ENCODE measurements around the gene MICALL1. TPM values are rescaled to one million over a fixed set of nuclear protein-coding genes. Genes with fewer than 3 reads are reported as not detected.

Gene MICALL1
- total RNA-seq, 1 donor from 2014 or later: 11.0 TPM

DNA sequence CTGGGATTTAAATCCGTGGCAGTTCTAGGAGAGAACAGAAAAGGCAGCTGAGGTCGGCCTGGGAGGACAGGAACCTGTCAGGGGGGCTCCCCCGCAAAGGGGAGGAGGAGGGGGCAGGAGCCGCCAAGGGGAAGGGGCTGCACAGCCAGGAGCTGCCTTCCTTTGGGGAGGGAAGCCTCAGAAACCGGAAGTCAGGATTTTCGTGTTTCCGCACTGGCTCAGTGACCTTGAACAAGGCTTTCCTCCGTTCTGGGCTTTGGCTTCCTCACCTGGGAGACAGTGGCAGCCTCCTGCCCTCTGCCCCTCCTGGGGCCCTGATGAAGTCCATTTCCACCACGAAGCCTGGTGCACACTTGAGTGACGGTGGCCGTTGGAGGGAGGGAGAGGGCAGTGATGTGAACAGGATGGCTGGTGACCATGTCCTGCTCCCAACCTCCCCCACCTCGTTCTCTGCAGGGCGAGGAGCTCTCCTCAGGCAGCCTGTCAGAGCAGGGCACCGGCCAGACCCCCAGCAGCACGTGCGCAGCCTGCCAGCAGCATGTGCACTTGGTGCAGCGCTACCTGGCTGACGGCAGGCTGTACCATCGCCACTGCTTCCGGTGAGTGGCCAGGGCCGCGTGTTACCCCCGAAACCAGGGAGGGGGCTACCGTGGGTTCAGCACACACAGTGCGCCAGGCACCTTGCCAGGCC lies 12.6 kb downstream of the MICALL1 start:
- Histone ChIP-seq H3K27me3 (ENCODE audit: control insufficient read depth in 3 of 3, insufficient read depth in 3 of 3, low read length in 3 of 3) (no peaks in the 10 kb centered on the region), H3K27ac (ENCODE audit: low read depth, low read length) (no peak overlapping the region), H3K9ac (ENCODE audit: low read depth in 1 of 3, low read length in 3 of 3) (no peak overlapping the region), H3K9me3 (ENCODE audit: control insufficient read depth in 3 of 3, low read length in 3 of 3) (no peaks in the 10 kb centered on the region), H3K4me1 (ENCODE audit: control insufficient read depth in 3 of 3, insufficient read depth in 3 of 3, low read length in 3 of 3) (peaks cover 0 to 12% (median 0%) of the 10 kb centered on the region in 3 donors), H3K36me3 (ENCODE audit: control insufficient read depth in 3 of 3, insufficient read depth in 3 of 3, low read length in 3 of 3) (peaks cover 17 to 32% (median 21%) of the 10 kb centered on the region in 3 donors), H3K4me3 (ENCODE audit: low read length in 3 of 3) (no peak overlapping the region)

DNA sequence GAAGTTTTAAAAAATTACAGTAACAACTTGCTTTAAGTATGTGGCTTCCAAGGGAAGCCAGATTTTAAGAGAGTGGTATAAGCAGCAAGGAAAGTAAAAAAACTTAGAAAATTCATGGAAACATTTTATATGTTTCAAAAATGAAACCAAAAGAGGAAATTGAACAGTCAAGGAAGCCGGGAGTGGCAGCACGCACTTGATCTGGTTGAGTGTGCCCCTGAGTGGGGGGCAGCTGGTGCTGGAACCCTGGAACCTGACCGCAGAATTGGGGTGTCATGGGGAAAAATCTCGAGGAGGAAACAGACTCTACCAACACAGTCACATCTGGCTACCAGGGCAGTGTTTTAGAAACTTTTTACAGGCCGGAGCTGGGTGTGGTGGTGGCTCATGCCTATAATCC lies 14.0 kb downstream of the MICALL1 start:
- Histone ChIP-seq H3K9me3 (ENCODE audit: control insufficient read depth in 3 of 3, low read length in 3 of 3) (no peaks in the 10 kb centered on the region), H3K27ac (ENCODE audit: low read depth, low read length) (no peak overlapping the region), H3K27me3 (ENCODE audit: control insufficient read depth in 3 of 3, insufficient read depth in 3 of 3, low read length in 3 of 3) (no peaks in the 10 kb centered on the region), H3K36me3 (ENCODE audit: control insufficient read depth in 3 of 3, insufficient read depth in 3 of 3, low read length in 3 of 3) (peaks cover 21 to 36% (median 24%) of the 10 kb centered on the region in 3 donors), H3K4me1 (ENCODE audit: control insufficient read depth in 3 of 3, insufficient read depth in 3 of 3, low read length in 3 of 3) (peaks cover 0 to 12% (median 0%) of the 10 kb centered on the region in 3 donors), H3K9ac (ENCODE audit: low read depth in 1 of 3, low read length in 3 of 3) (no peak overlapping the region), H3K4me3 (ENCODE audit: low read length in 3 of 3) (no peak overlapping the region)

DNA sequence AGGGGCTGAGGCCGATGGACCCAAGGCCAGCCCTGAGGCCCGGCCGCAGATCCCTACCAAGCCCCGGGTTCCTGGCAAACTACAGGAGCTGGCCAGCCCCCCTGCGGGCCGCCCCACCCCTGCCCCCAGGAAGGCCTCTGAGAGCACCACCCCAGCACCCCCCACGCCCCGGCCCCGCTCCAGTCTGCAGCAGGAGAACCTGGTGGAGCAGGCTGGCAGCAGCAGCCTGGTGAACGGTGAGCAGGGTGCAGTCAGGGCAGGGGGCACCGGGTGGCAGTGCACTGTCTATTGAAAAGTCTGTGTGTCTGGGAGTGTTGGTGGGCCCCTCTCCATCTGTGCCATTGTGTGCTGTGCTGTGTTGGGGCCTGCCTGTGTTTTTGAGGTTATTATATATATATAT lies 16.1 kb downstream of the MICALL1 start:
- no peaks in the 10 kb centered on the region for H3K9me3 ChIP-seq (ENCODE audit: control insufficient read depth in 3 of 3, low read length in 3 of 3)
- peaks cover 0 to 12% (median 0%) of the 10 kb centered on the region in 3 donors for H3K4me1 ChIP-seq (ENCODE audit: control insufficient read depth in 3 of 3, insufficient read depth in 3 of 3, low read length in 3 of 3)
- H3K9ac ChIP-seq (ENCODE audit: low read depth in 1 of 3, low read length in 3 of 3): no peak overlapping the region
- H3K36me3 ChIP-seq (ENCODE audit: control insufficient read depth in 3 of 3, insufficient read depth in 3 of 3, low read length in 3 of 3): peaks cover 25 to 47% (median 36%) of the 10 kb centered on the region in 3 donors
- H3K27ac ChIP-seq (ENCODE audit: low read depth, low read length): no peak overlapping the region
- no peaks in the 10 kb centered on the region for H3K27me3 ChIP-seq (ENCODE audit: control insufficient read depth in 3 of 3, insufficient read depth in 3 of 3, low read length in 3 of 3)
- no peak overlapping the region for H3K4me3 ChIP-seq (ENCODE audit: low read length in 3 of 3)

DNA sequence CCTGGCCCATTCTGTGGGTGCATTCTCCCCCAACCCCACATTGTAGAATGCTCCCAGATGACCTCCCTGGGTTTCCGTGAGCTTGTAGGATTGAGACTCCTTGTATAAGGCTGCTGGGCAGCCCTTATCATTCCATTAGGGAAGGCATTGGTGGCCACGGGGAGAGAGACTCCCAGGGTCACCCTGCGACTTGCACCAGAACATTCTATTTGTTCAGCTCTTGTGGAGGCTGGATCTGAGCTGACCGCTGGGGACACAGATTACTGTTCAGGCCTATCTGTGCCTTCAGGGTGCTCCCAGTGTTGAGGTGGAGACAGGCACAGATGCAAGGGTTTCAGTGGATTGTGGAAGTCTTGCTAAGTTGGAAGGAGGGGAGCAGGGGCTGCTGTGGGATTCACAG lies 17.8 kb downstream of the MICALL1 start:
- Histone ChIP-seq H3K9me3 (ENCODE audit: control insufficient read depth in 3 of 3, low read length in 3 of 3) (no peaks in the 10 kb centered on the region), H3K36me3 (ENCODE audit: control insufficient read depth in 3 of 3, insufficient read depth in 3 of 3, low read length in 3 of 3) (peaks cover 21 to 37% (median 34%) of the 10 kb centered on the region in 3 donors), H3K27ac (ENCODE audit: low read depth, low read length) (no peak overlapping the region), H3K27me3 (ENCODE audit: control insufficient read depth in 3 of 3, insufficient read depth in 3 of 3, low read length in 3 of 3) (no peaks in the 10 kb centered on the region), H3K4me1 (ENCODE audit: control insufficient read depth in 3 of 3, insufficient read depth in 3 of 3, low read length in 3 of 3) (peaks cover 0 to 3% (median 0%) of the 10 kb centered on the region in 3 donors), H3K4me3 (ENCODE audit: low read length in 3 of 3) (no peak overlapping the region), H3K9ac (ENCODE audit: low read depth in 1 of 3, low read length in 3 of 3) (no peak overlapping the region)

DNA sequence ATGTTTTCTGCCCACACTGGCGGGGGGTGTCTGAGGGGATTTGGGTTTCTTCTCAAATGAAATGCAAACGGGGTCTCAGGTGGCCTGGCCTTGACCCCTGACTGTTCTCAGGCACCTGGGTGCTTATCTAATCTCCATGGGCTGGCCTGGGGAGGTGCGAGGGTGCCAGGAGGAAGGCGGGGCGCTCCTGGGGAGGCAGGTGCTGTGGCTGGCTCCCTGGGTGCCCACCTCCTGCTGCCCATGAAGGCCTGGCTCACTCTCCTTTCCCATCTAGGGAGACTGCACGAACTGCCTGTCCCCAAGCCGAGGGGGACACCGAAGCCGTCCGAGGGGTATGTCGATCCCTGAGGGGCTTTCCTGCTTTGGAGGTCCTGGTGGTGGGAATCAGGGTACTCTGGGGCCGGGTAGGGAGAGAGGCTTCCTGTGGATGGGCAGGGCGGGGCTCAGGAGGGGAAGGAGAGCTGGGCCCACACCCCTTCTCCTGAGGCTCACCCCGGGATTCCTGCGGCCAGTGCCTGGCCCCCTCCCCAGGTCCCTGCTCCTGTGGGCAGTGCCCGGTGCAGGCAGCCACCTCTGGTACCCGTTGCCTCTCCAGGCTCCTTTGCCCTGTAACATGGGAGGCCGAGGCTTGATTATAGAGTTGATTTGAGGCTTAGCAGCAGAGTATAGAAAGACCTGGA lies 18.4 kb downstream of the MICALL1 start:
- no peak overlapping the region for H3K27ac ChIP-seq (ENCODE audit: low read depth, low read length)
- no peak overlapping the region for H3K9ac ChIP-seq (ENCODE audit: low read depth in 1 of 3, low read length in 3 of 3)
- H3K9me3 ChIP-seq (ENCODE audit: control insufficient read depth in 3 of 3, low read length in 3 of 3): no peaks in the 10 kb centered on the region
- no peaks in the 10 kb centered on the region for H3K4me1 ChIP-seq (ENCODE audit: control insufficient read depth in 3 of 3, insufficient read depth in 3 of 3, low read length in 3 of 3)
- H3K4me3 ChIP-seq (ENCODE audit: low read length in 3 of 3): no peak overlapping the region
- H3K36me3 ChIP-seq (ENCODE audit: control insufficient read depth in 3 of 3, insufficient read depth in 3 of 3, low read length in 3 of 3): peaks cover 22 to 39% (median 38%) of the 10 kb centered on the region in 3 donors
- no peaks in the 10 kb centered on the region for H3K27me3 ChIP-seq (ENCODE audit: control insufficient read depth in 3 of 3, insufficient read depth in 3 of 3, low read length in 3 of 3)

DNA sequence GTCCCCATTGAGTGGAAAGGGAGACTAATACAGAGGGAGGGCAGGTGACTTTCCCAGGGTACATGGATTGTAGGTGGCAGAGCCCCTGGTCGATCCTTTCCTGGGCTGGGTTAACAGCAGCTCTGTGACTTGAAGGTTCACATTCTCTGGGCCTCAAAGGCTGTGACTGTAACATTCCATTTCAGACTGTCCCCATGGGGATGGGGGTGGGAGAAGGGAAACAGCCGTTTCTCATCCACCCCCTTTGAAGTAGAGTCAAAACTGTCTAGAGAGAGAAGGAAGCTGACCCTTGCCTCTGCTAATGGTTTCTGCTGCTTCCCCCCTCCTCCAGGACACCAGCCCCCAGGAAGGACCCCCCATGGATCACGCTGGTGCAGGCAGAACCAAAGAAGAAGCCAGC lies 19.2 kb downstream of the MICALL1 start:
- no peak overlapping the region for H3K27ac ChIP-seq (ENCODE audit: low read depth, low read length)
- no peaks in the 10 kb centered on the region for H3K27me3 ChIP-seq (ENCODE audit: control insufficient read depth in 3 of 3, insufficient read depth in 3 of 3, low read length in 3 of 3)
- no peak overlapping the region for H3K4me3 ChIP-seq (ENCODE audit: low read length in 3 of 3)
- peaks cover 25 to 42% (median 38%) of the 10 kb centered on the region in 3 donors for H3K36me3 ChIP-seq (ENCODE audit: control insufficient read depth in 3 of 3, insufficient read depth in 3 of 3, low read length in 3 of 3)
- H3K9me3 ChIP-seq (ENCODE audit: control insufficient read depth in 3 of 3, low read length in 3 of 3): no peaks in the 10 kb centered on the region
- H3K9ac ChIP-seq (ENCODE audit: low read depth in 1 of 3, low read length in 3 of 3): no peak overlapping the region
- H3K4me1 ChIP-seq (ENCODE audit: control insufficient read depth in 3 of 3, insufficient read depth in 3 of 3, low read length in 3 of 3): no peaks in the 10 kb centered on the region

DNA sequence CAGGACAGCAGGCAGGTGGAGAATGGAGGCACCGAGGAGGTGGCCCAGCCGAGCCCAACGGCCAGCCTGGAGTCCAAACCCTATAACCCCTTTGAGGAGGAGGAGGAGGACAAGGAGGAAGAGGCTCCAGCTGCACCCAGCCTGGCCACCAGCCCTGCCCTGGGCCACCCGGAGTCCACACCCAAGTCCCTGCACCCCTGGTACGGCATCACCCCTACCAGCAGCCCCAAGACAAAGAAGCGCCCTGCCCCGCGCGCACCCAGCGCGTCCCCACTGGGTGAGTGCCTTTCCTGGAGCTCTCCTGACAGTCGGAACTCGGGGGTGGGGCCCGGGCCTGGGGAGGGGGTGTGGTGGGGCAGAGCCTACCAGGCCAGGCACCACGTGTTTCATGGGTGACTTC lies 19.7 kb downstream of the MICALL1 start:
- no peaks in the 10 kb centered on the region for H3K9me3 ChIP-seq (ENCODE audit: control insufficient read depth in 3 of 3, low read length in 3 of 3)
- H3K27me3 ChIP-seq (ENCODE audit: control insufficient read depth in 3 of 3, insufficient read depth in 3 of 3, low read length in 3 of 3): no peaks in the 10 kb centered on the region
- no peak overlapping the region for H3K4me3 ChIP-seq (ENCODE audit: low read length in 3 of 3)
- H3K27ac ChIP-seq (ENCODE audit: low read depth, low read length): no peak overlapping the region
- H3K4me1 ChIP-seq (ENCODE audit: control insufficient read depth in 3 of 3, insufficient read depth in 3 of 3, low read length in 3 of 3): no peaks in the 10 kb centered on the region
- H3K9ac ChIP-seq (ENCODE audit: low read depth in 1 of 3, low read length in 3 of 3): no peak overlapping the region
- peaks cover 25 to 42% (median 40%) of the 10 kb centered on the region in 3 donors for H3K36me3 ChIP-seq (ENCODE audit: control insufficient read depth in 3 of 3, insufficient read depth in 3 of 3, low read length in 3 of 3)

DNA sequence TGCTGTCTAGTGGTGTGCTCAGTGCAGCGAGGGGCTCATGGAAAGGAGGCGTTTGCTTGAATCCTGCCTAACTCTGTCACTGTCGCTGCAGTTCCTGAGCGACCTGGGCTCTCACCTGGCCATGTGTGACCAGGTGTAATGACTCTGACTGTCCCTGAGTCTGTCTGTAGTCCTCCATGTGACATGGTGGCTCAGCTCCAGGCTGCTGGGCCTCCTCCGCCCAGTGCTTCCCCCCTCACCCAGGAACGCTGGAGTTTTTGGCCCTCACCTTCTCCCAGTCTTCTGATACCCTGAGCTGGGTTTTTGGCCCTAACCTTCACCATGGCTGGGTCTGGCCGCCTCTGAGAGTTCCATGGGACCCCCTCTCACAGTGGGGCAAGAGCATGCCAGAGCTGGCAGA lies 20.3 kb downstream of the MICALL1 start:
- no peak overlapping the region for H3K4me3 ChIP-seq (ENCODE audit: low read length in 3 of 3)

DNA sequence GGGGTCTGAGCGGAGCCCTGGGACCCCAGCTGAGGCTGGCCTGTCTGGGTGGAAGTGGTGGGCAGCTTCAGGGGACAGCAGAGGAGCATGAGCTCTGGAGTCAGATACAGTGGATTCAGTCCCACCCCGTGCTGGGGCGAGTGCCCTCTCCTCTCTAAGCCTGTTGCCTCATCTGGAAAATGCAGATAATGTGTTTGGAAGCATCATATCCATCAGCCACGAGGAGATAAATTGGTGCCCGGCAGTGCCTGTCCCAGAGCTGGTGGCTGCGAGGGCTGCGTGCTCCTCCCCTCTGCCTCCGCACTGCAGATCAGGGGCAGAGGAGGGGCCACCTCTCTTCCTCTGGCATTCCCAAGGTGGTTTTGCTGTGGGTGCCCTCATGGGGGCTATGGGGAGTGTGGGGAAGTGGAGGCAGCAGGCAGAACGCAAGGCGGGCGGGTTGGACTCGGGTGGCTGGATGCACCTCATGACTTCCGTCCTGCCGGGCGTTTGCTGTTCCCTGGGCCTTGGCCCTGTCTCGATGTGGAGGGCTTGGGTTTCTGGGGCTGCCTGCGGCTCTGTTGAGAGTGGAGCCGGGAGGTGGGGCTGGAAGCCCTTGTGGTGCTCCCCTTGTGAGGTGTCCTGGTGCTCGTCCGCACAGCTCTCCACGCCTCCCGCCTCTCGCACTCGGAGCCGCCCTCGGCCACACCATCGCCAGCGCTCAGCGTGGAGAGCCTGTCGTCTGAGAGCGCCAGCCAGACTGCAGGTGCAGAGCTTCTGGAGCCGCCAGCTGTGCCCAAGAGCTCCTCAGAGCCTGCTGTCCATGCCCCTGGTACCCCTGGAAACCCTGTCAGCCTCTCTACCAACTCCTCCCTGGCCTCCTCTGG lies 20.9 kb downstream of the MICALL1 start:
- no peaks in the 10 kb centered on the region for H3K4me1 ChIP-seq (ENCODE audit: control insufficient read depth in 3 of 3, insufficient read depth in 3 of 3, low read length in 3 of 3)
- no peaks in the 10 kb centered on the region for H3K9me3 ChIP-seq (ENCODE audit: control insufficient read depth in 3 of 3, low read length in 3 of 3)
- H3K36me3 ChIP-seq (ENCODE audit: control insufficient read depth in 3 of 3, insufficient read depth in 3 of 3, low read length in 3 of 3): peaks cover 25 to 43% (median 42%) of the 10 kb centered on the region in 3 donors
- H3K27me3 ChIP-seq (ENCODE audit: control insufficient read depth in 3 of 3, insufficient read depth in 3 of 3, low read length in 3 of 3): no peaks in the 10 kb centered on the region
- H3K27ac ChIP-seq (ENCODE audit: low read depth, low read length): no peak overlapping the region
- no peak overlapping the region for H3K9ac ChIP-seq (ENCODE audit: low read depth in 1 of 3, low read length in 3 of 3)
- H3K4me3 ChIP-seq (ENCODE audit: low read length in 3 of 3): no peak overlapping the region

More for the DNA sequence above, 20.3 kb downstream of the MICALL1 start:
- Histone ChIP-seq H3K4me1 (ENCODE audit: control insufficient read depth in 3 of 3, insufficient read depth in 3 of 3, low read length in 3 of 3) (no peaks in the 10 kb centered on the region), H3K9me3 (ENCODE audit: control insufficient read depth in 3 of 3, low read length in 3 of 3) (no peaks in the 10 kb centered on the region), H3K27me3 (ENCODE audit: control insufficient read depth in 3 of 3, insufficient read depth in 3 of 3, low read length in 3 of 3) (no peaks in the 10 kb centered on the region), H3K36me3 (ENCODE audit: control insufficient read depth in 3 of 3, insufficient read depth in 3 of 3, low read length in 3 of 3) (peaks cover 25 to 42% (median 40%) of the 10 kb centered on the region in 3 donors), H3K9ac (ENCODE audit: low read depth in 1 of 3, low read length in 3 of 3) (no peak overlapping the region), H3K27ac (ENCODE audit: low read depth, low read length) (no peak overlapping the region)

DNA sequence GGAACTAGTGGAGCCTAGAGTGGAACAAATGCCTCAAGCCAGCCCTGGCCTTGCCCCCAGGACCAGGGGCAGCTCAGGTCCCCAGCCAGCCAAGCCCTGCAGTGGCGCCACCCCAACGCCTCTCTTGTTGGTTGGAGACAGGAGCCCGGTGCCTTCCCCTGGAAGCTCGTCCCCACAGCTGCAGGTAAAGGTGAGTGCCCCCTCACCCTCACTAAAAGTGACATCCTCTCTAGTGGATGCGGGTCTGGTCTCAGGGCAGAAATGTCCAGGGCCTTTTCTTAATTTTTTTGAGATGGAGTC lies 21.5 kb downstream of the MICALL1 start:
- Histone ChIP-seq H3K27ac (ENCODE audit: low read depth, low read length) (no peak overlapping the region), H3K27me3 (ENCODE audit: control insufficient read depth in 3 of 3, insufficient read depth in 3 of 3, low read length in 3 of 3) (no peaks in the 10 kb centered on the region), H3K9ac (ENCODE audit: low read depth in 1 of 3, low read length in 3 of 3) (no peak overlapping the region), H3K36me3 (ENCODE audit: control insufficient read depth in 3 of 3, insufficient read depth in 3 of 3, low read length in 3 of 3) (peaks cover 25 to 48% (median 44%) of the 10 kb centered on the region in 3 donors), H3K4me1 (ENCODE audit: control insufficient read depth in 3 of 3, insufficient read depth in 3 of 3, low read length in 3 of 3) (no peaks in the 10 kb centered on the region), H3K4me3 (ENCODE audit: low read length in 3 of 3) (no peak overlapping the region), H3K9me3 (ENCODE audit: control insufficient read depth in 3 of 3, low read length in 3 of 3) (no peaks in the 10 kb centered on the region)

All from skeletal muscle tissue (tissue), 4 donors.